ENCODE results near the gene SLC9A8.
"Not testable (repeated sequence)": the region's sequence is repeated elsewhere in the genome, so short reads cannot be mapped to it uniquely, and the experiment has no call there.

SLC9A8 gene

DNA sequence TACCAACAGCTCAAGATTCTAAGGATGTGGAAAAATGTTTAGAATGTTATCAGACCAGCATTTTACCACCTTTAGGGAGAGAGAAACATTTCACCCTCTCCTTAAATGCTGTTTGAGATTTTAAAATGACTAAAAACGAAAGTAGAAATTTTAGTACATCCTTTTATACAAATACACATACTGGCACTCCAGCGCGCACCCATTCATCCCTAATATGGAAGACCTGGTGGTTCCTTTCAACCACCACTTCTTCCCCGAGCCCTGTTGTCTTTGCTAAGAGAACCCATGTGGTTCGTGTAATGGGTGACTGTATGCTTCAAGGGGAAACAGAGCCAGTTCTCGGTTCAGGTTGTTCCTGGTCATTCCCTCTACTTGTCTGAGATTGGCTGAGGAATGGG, 81.4 kb downstream of the SLC9A8 start:
- TF ChIP-seq, protein P1, sequence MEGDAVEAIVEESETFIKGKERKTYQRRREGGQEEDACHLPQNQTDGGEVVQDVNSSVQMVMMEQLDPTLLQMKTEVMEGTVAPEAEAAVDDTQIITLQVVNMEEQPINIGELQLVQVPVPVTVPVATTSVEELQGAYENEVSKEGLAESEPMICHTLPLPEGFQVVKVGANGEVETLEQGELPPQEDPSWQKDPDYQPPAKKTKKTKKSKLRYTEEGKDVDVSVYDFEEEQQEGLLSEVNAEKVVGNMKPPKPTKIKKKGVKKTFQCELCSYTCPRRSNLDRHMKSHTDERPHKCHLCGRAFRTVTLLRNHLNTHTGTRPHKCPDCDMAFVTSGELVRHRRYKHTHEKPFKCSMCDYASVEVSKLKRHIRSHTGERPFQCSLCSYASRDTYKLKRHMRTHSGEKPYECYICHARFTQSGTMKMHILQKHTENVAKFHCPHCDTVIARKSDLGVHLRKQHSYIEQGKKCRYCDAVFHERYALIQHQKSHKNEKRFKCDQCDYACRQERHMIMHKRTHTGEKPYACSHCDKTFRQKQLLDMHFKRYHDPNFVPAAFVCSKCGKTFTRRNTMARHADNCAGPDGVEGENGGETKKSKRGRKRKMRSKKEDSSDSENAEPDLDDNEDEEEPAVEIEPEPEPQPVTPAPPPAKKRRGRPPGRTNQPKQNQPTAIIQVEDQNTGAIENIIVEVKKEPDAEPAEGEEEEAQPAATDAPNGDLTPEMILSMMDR (IDR thresholded peaks at IDR 0.05; ENCODE audit: poor library complexity, severe bottlenecking) = no peak
- H3K9me3 ChIP-seq (ENCODE audit: severe bottlenecking) = no peaks in the 10 kb centered on the region
- no peaks in the 10 kb centered on the region for H3K27me3 ChIP-seq (ENCODE audit: insufficient read depth, poor library complexity, severe bottlenecking)
- DNase-seq (ENCODE audit: low spot score) (peak; percentile 55), ATAC-seq (ENCODE audit: low read depth) (no peak)
- no peak overlapping the region for H3K27ac ChIP-seq (ENCODE audit: poor library complexity, severe bottlenecking)
- H3K4me3 ChIP-seq (ENCODE audit: severe bottlenecking) = no peak overlapping the region
- H3K36me3 ChIP-seq (ENCODE audit: low read depth) = no peaks in the 10 kb centered on the region
- no peaks in the 10 kb centered on the region for H3K4me1 ChIP-seq (ENCODE audit: insufficient read depth, poor library complexity, severe bottlenecking)

DNA sequence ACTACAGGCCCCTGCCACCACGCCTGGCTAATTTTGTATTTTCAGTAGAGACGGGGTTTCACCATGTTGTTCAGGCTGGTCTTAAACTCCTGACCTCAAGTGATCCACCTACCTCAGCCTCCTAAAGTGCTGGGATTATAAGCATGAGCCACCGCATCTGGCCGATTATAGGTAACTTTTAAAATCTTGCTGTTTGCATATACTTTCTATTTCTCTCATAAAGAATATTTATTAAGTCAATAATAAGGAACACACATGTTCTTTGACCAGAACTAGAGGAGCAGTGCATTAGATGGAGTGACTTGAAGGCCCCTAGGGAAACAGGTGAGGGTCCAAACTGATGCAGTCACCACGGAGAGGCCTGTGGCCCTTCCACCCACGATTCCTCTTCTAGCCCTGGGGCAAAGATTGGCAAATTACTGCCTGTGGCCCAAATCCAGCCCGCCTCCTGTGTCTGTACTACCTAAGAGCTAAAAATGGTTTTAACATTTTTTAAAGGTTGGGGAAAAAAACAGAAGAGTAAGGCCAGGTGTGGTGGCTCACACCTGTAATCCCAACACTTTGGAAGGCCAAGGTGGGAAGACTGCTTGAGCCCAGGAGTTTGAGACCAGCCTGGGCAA, 83.0 kb downstream of the SLC9A8 start:
- not testable (repeated sequence) for H3K27ac ChIP-seq (ENCODE audit: poor library complexity, severe bottlenecking); H3K9me3 ChIP-seq (ENCODE audit: severe bottlenecking); DNase-seq (ENCODE audit: low spot score); H3K4me1 ChIP-seq (ENCODE audit: insufficient read depth, poor library complexity, severe bottlenecking); H3K4me3 ChIP-seq (ENCODE audit: severe bottlenecking); ATAC-seq (ENCODE audit: low read depth); H3K36me3 ChIP-seq (ENCODE audit: low read depth); H3K27me3 ChIP-seq (ENCODE audit: insufficient read depth, poor library complexity, severe bottlenecking)

DNA sequence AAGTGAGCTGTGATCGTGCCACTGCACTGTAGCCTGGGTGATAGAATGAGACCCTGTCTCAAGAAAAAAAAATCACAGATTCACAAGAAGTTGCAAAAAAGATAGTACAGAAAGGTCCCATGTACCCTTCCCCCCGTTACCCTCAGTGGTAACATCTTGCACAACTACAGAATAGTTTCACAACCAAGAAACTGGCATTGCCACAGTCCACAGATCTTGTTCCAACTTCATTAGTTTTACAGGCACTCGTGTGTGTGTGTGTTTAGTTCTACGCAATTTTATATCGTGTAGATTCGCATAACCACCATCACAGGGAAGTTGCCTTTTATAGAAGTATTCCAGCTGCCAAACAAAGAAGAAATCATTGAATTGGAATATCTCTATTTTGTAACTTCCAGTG, 83.6 kb downstream of the SLC9A8 start:
- ATAC-seq (ENCODE audit: low read depth) (no peak), DNase-seq (ENCODE audit: low spot score) (no peak)
- Histone ChIP-seq H3K4me1 (ENCODE audit: insufficient read depth, poor library complexity, severe bottlenecking) (no peaks in the 10 kb centered on the region), H3K27ac (ENCODE audit: poor library complexity, severe bottlenecking) (no peak overlapping the region), H3K36me3 (ENCODE audit: low read depth) (no peaks in the 10 kb centered on the region), H3K27me3 (ENCODE audit: insufficient read depth, poor library complexity, severe bottlenecking) (no peaks in the 10 kb centered on the region), H3K9me3 (ENCODE audit: severe bottlenecking) (no peaks in the 10 kb centered on the region), H3K4me3 (ENCODE audit: severe bottlenecking) (no peak overlapping the region)
- TF ChIP-seq, protein P1 (IDR thresholded peaks at IDR 0.05; ENCODE audit: poor library complexity, severe bottlenecking) = no peak

DNA sequence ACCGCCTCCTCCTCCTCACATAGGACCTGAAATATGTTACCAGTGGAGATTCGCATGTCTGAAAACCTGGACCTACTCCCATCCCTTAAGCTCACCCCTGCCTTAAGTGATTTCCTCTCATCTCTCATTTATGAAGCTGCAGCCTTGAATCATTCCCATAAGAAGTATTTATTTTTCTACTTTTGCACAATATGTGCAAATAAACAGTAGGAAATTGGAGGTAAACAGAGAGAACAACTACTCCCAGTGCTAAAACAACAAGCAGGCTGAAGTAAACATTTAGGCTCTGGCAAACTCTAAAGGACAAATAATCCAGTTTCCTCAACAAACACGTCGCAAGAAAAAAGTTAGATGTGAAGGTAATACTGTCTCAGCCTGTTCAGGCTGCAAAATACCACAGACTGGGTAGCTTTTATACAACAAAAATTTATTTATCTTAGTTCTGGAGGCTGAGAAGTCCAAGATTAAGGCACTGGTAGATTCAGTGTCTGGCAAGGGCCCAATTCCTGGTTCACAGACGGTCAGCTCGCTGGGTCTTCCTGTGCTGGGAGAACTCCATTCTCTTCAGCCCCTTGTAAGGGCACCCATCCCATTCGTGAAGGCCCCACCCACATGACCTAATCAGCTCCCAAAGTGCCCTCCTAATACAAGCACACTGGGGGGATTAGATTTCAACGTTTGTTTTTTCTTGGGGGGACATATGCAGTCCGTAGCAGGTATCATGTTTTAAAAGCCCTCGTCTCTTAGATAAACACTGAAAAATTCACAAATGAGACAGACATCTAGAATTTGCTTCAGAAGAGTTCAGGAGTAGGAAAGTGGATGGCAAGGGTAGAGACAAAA, 87.1 kb downstream of the SLC9A8 start:
- DNase-seq (ENCODE audit: low spot score) (no peak), ATAC-seq (ENCODE audit: low read depth) (no peak)
- TF ChIP-seq, protein P1 (IDR thresholded peaks at IDR 0.05; ENCODE audit: poor library complexity, severe bottlenecking) = no peak
- H3K27ac ChIP-seq (ENCODE audit: poor library complexity, severe bottlenecking) = no peak overlapping the region
- no peaks in the 10 kb centered on the region for H3K27me3 ChIP-seq (ENCODE audit: insufficient read depth, poor library complexity, severe bottlenecking)
- H3K9me3 ChIP-seq (ENCODE audit: severe bottlenecking) = no peaks in the 10 kb centered on the region
- H3K36me3 ChIP-seq (ENCODE audit: low read depth) = peaks cover 16% of the 10 kb centered on the region
- H3K4me3 ChIP-seq (ENCODE audit: severe bottlenecking) = no peak overlapping the region
- no peaks in the 10 kb centered on the region for H3K4me1 ChIP-seq (ENCODE audit: insufficient read depth, poor library complexity, severe bottlenecking)

DNA sequence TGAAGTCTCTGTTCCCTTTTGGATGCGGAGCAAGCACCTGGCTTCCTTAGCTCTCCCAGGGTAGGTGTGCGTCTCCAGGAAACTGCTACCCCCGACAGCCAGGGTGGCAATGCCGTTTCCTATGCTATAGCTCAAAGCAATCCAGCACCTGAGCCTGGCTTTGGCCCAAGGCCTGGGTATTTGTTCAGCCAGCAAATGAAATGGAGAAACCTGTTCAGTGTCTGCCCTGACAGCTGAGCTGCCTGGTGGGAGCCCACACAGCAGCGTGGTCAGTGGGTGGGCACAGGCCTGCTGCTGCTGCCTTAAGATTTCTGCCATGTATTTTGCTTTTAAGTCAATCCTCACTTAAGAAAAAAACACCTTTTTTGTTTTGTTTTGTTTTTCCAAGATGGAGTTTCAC, 89.0 kb downstream of the SLC9A8 start:
- Histone ChIP-seq H3K9me3 (ENCODE audit: severe bottlenecking) (no peaks in the 10 kb centered on the region), H3K36me3 (ENCODE audit: low read depth) (peaks cover 33% of the 10 kb centered on the region), H3K4me1 (ENCODE audit: insufficient read depth, poor library complexity, severe bottlenecking) (no peaks in the 10 kb centered on the region), H3K4me3 (ENCODE audit: severe bottlenecking) (no peak overlapping the region), H3K27me3 (ENCODE audit: insufficient read depth, poor library complexity, severe bottlenecking) (no peaks in the 10 kb centered on the region), H3K27ac (ENCODE audit: poor library complexity, severe bottlenecking) (no peak overlapping the region)
- TF ChIP-seq, protein P1 (IDR thresholded peaks at IDR 0.05; ENCODE audit: poor library complexity, severe bottlenecking) = no peak
- ATAC-seq (ENCODE audit: low read depth) (peak; percentile 9; the same call in 1 of the 3 replicates), DNase-seq (ENCODE audit: low spot score) (peak; percentile 71)

Measured in RWPE2 (cell line).